IMR-90 (cell line): ENCODE measurements around the gene TRIM32. TPM values are rescaled to one million over a fixed set of nuclear protein-coding genes. Genes with fewer than 3 reads are reported as not detected.

Experiments
- ATAC-seq: fragments of 200-7000 bp; cut with Tn5 transposase; 2 replicates; pipeline ENCODE4 v1.9.1; 2020; ENCODE audit warnings: low read depth, mild to moderate bottlenecking, moderate library complexity
- BruUV-seq: library from RNA; stranded (reverse); fragments of 400-500 nt; replicated peaks from 2 replicates; lab custom pipeline; 2021; lab: Mats Ljungman, UMichigan
- CTCF ChIA-PET: fragments of 300-600 bp; formaldehyde crosslinking; extraction: SDS; loops from one replicate; lab custom pipeline; 2021; ENCODE audit warnings: antibody characterized with exemption; lab: Yijun Ruan, JAX
- POLR2A ChIA-PET: fragments of 300-600 bp; sonication (Branson Sonifier 250); formaldehyde crosslinking; loops from one replicate; lab custom pipeline; 2022; ENCODE audit warnings: antibody characterized with exemption; ENCODE audit not compliant: unreplicated experiment; lab: Charles Lee
- DNase-seq: peaks from one replicate; pipeline ENCODE4 v3.0.0; 2013
- H2AFZ ChIP-seq: replicated peaks from 2 replicates; pipeline ENCODE3; 2013; ENCODE audit warnings: low read length, mild to moderate bottlenecking; ENCODE audit not compliant: poor library complexity
- H2AK5ac ChIP-seq: 2 replicates; pipeline ENCODE4 v1.6.1; 2013; ENCODE audit warnings: low read depth, low read length, inconsistent platforms
- H2AK9ac ChIP-seq: replicated peaks from 2 replicates; pipeline ENCODE3; 2013; ENCODE audit warnings: mild to moderate bottlenecking, low read depth, low read length, moderate library complexity; ENCODE audit not compliant: poor library complexity
- H2BK120ac ChIP-seq: 2 replicates; pipeline ENCODE4 v1.6.1; 2013; ENCODE audit warnings: low read depth, low read length, inconsistent platforms
- H2BK15ac ChIP-seq: 3 replicates; pipeline ENCODE4 v1.6.1; 2013; ENCODE audit warnings: low read depth, low read length, inconsistent platforms
- H2BK20ac ChIP-seq: 2 replicates; pipeline ENCODE4 v1.6.1; 2013; ENCODE audit warnings: low read depth, mild to moderate bottlenecking, inconsistent platforms, low read length, moderate library complexity
- H2BK5ac ChIP-seq: 2 replicates; pipeline ENCODE4 v1.6.1; 2013; ENCODE audit warnings: mild to moderate bottlenecking, low read depth, low read length, inconsistent platforms; ENCODE audit not compliant: poor library complexity, severe bottlenecking
- H3K14ac ChIP-seq: replicated peaks from 2 replicates; pipeline ENCODE4 v1.6.1; 2013; ENCODE audit warnings: low read depth, low read length, inconsistent platforms
- H3K18ac ChIP-seq: 2 replicates; pipeline ENCODE4 v1.6.1; 2013; ENCODE audit warnings: low read depth, low read length, control low read depth
- H3K23ac ChIP-seq: 2 replicates; pipeline ENCODE4 v1.6.1; 2013; ENCODE audit warnings: low read depth, low read length, inconsistent platforms
- H3K27ac ChIP-seq: 2 replicates; pipeline ENCODE4 v1.5.1; 2013; ENCODE audit warnings: mild to moderate bottlenecking, control low read depth, low read length; ENCODE audit not compliant: insufficient read depth
- H3K27me3 ChIP-seq: 2 replicates; pipeline ENCODE4 v1.6.1; 2013; ENCODE audit warnings: low read length; ENCODE audit not compliant: control insufficient read depth, insufficient read depth
- H3K36me3 ChIP-seq: 2 replicates; pipeline ENCODE4 v1.6.1; 2013; ENCODE audit warnings: low read length, mixed read lengths; ENCODE audit not compliant: control insufficient read depth, insufficient read depth
- H3K4ac ChIP-seq: 2 replicates; pipeline ENCODE4 v1.6.1; 2013; ENCODE audit warnings: low read depth, low read length, inconsistent platforms
- H3K4me1 ChIP-seq: 2 replicates; pipeline ENCODE4 v1.6.1; 2013; ENCODE audit warnings: low read length, mixed read lengths; ENCODE audit not compliant: control insufficient read depth, insufficient read depth
- H3K4me2 ChIP-seq: 2 replicates; pipeline ENCODE4 v1.6.1; 2013; ENCODE audit warnings: low read depth, mild to moderate bottlenecking, control low read depth, low read length, moderate library complexity
- H3K4me3 ChIP-seq: 2 replicates; pipeline ENCODE4 v1.5.1; 2013; ENCODE audit warnings: low read depth, mild to moderate bottlenecking, control low read depth, low read length, moderate library complexity; ENCODE audit not compliant: insufficient read depth
- H3K56ac ChIP-seq: 2 replicates; pipeline ENCODE4 v1.6.1; 2013; ENCODE audit warnings: low read length, inconsistent platforms; ENCODE audit not compliant: insufficient read depth; ENCODE audit errors: extremely low read depth
- H3K79me1 ChIP-seq, 2 experiments: 2 replicates each; pipeline ENCODE4 v1.6.1; 2013; ENCODE audit warnings: low read length in 2 of 2, inconsistent platforms in 1 of 2, low read depth in 1 of 2
- H3K9ac ChIP-seq: 2 replicates; pipeline ENCODE4 v1.6.1; 2013; ENCODE audit warnings: low read depth, low read length, control low read depth
- H3K9me1 ChIP-seq: 2 replicates; pipeline ENCODE4 v1.6.1; 2013; ENCODE audit warnings: low read length, inconsistent platforms; ENCODE audit not compliant: insufficient read depth
- H3K9me3 ChIP-seq: 2 replicates; pipeline ENCODE4 v1.6.1; 2013; ENCODE audit warnings: low read length; ENCODE audit not compliant: control insufficient read depth, insufficient read depth
- H4K20me1 ChIP-seq: 2 replicates; pipeline ENCODE4 v1.6.1; 2013; ENCODE audit warnings: low read length, inconsistent platforms; ENCODE audit not compliant: insufficient read depth
- H4K5ac ChIP-seq: 2 replicates; pipeline ENCODE4 v1.6.1; 2013; ENCODE audit warnings: mild to moderate bottlenecking, low read depth, low read length, control low read depth
- H4K8ac ChIP-seq, 2 experiments: 2 replicates each; pipeline ENCODE4 v1.6.1; 2013; ENCODE audit warnings: low read depth in 2 of 2, low read length in 2 of 2, control low read depth in 1 of 2, inconsistent platforms in 1 of 2
- H4K91ac ChIP-seq: 2 replicates; pipeline ENCODE4 v1.6.1; 2013; ENCODE audit warnings: low read depth, low read length, inconsistent platforms; ENCODE audit not compliant: insufficient read depth
- BHLHE40 ChIP-seq: fragments of 150-350 bp; IDR thresholded peaks from 2 replicates; pipeline ENCODE4 v1.6.1; 2016; ENCODE audit warnings: mild to moderate bottlenecking, low read depth, low read length
- CEBPB ChIP-seq: IDR thresholded peaks from 2 replicates; pipeline ENCODE4 v1.6.1; 2012; ENCODE audit warnings: low read depth, low read length, improper control_type of control experiment
- CHD1 ChIP-seq: IDR thresholded peaks from 2 replicates; pipeline ENCODE4 v1.6.1; 2012; ENCODE audit warnings: low read depth, low read length, improper control_type of control experiment
- FOS ChIP-seq: fragments of 150-350 bp; IDR thresholded peaks from 2 replicates; pipeline ENCODE4 v1.6.1; 2016; ENCODE audit warnings: low read depth, low read length
- MAFK ChIP-seq: IDR thresholded peaks from 2 replicates; pipeline ENCODE4 v1.6.1; 2012; ENCODE audit warnings: low read depth, low read length, improper control_type of control experiment
- MAZ ChIP-seq: IDR thresholded peaks from 2 replicates; pipeline ENCODE4 v1.6.1; 2012; ENCODE audit warnings: low read depth, mild to moderate bottlenecking, low read length, improper control_type of control experiment, moderate library complexity, borderline replicate concordance
- MXI1 ChIP-seq: IDR thresholded peaks from 2 replicates; pipeline ENCODE4 v1.6.1; 2012; ENCODE audit warnings: low read depth, mild to moderate bottlenecking, low read length, moderate library complexity, borderline replicate concordance
- NFE2L2 ChIP-seq: fragments of 150-350 bp; IDR thresholded peaks from 2 replicates; pipeline ENCODE4 v1.6.1; 2016; ENCODE audit warnings: low read depth, mild to moderate bottlenecking, low read length
- POLR2A ChIP-seq: IDR thresholded peaks from 2 replicates; pipeline ENCODE4 v1.6.1; 2012; ENCODE audit warnings: mild to moderate bottlenecking, low read depth, low read length
- RAD21 ChIP-seq: IDR thresholded peaks from 2 replicates; pipeline ENCODE4 v1.6.1; 2012; ENCODE audit warnings: low read length, improper control_type of control experiment
- RCOR1 ChIP-seq: IDR thresholded peaks from 2 replicates; pipeline ENCODE4 v1.6.1; 2012; ENCODE audit warnings: mild to moderate bottlenecking, low read length, improper control_type of control experiment; ENCODE audit not compliant: insufficient replicate concordance
- RFX5 ChIP-seq: IDR thresholded peaks from 2 replicates; pipeline ENCODE4 v1.8.0; 2012; ENCODE audit warnings: low read depth, mild to moderate bottlenecking, low read length, moderate library complexity
- SMC3 ChIP-seq: fragments of 150-350 bp; IDR thresholded peaks from 2 replicates; pipeline ENCODE4 v1.6.1; 2016; ENCODE audit warnings: low read depth, mild to moderate bottlenecking, antibody characterized with exemption, low read length, moderate library complexity
- USF2 ChIP-seq: fragments of 150-350 bp; IDR thresholded peaks from 2 replicates; pipeline ENCODE4 v1.6.1; 2017; ENCODE audit warnings: mild to moderate bottlenecking, antibody characterized with exemption, low read length, low read depth
- WGBS, 2 experiments: methylation state at CpG; one replicate each; pipeline versions ENCODE4 v1.1.5 to v1.1.7; 2013; ENCODE audit warnings: missing lambda C conversion rate in 2 of 2; ENCODE audit not compliant: insufficient read length in 1 of 2; ENCODE audit errors: extremely low coverage in 2 of 2; 5-methylcytosine and 5-hydroxymethylcytosine counted together
- dilution Hi-C: fragments of 300-500 bp; cut with HindIII; formaldehyde crosslinking; loops from one replicate; pipeline ENCODE4 v1.14.3; 2018; ENCODE audit warnings: low sequenced_read_pairs; ENCODE audit not compliant: unreplicated experiment
- in situ Hi-C: fragments of 300-500 bp; cut with MboI; formaldehyde crosslinking; loops from 3 replicates; pipeline ENCODE4 v1.14.3; 2019; ENCODE audit warnings: low sequenced_read_pairs, inconsistent platforms, mixed read lengths
- intact Hi-C: fragments of 100-400 bp; cut with micrococcal nuclease; formaldehyde crosslinking; loops from 2 replicates; pipeline ENCODE4 v1.10.0; 2022
- polyA plus RNA-seq, 3 experiments: library from polyadenylated mRNA; depleted of rRNA; stranded (reverse); fragments of >200 nt; gene quantifications; 2 replicates each; pipeline ENCODE4 v1.2.3, GENCODE V29; 2012; ENCODE audit warnings: low replicate concordance in 1 of 3
- total RNA-seq: library from RNA; depleted of rRNA; stranded (reverse); fragments of >200 nt; gene quantifications from 2 replicates; pipeline ENCODE4 v1.2.3, GENCODE V29; 2012
- TF ChIP-seq, protein P1 (sequence below): conservative IDR thresholded peaks from 2 replicates; pipeline ENCODE4 v1.5.1; 2012; ENCODE audit warnings: mild to moderate bottlenecking, low read depth, low read length, improper control_type of control experiment

Gene TRIM32
- total and polyA plus RNA-seq, 2 of the 4 experiments (the other 2 are of a cell fraction): 12.8 to 31.0 TPM

DNA sequence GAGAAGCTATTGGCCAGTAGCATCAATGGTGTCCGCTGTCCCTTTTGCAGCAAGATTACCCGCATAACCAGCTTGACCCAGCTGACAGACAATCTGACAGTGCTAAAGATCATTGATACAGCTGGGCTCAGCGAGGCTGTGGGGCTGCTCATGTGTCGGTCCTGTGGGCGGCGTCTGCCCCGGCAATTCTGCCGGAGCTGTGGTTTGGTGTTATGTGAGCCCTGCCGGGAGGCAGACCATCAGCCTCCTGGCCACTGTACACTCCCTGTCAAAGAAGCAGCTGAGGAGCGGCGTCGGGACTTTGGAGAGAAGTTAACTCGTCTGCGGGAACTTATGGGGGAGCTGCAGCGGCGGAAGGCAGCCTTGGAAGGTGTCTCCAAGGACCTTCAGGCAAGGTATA, 10.8 kb downstream of the TRIM32 start:
- DNase-seq: no peak
- WGBS, 2 experiments: 100% methylated on average over 4 of the region's 16 CpGs; no CpG with 5 or more reads in 1 of the 2 experiments
- no peak overlapping the region for H3K9ac ChIP-seq
- peaks cover 14% of the 10 kb centered on the region for H3K4me1 ChIP-seq
- H3K36me3 ChIP-seq: peaks cover 25% of the 10 kb centered on the region
- no peaks in the 10 kb centered on the region for H3K27me3 ChIP-seq
- H2BK20ac ChIP-seq: peak overlapping the region; percentile 11; the same call in 1 of the 2 replicates
- BruUV-seq: no TSS peak
- peaks cover 45 to 74% of the 10 kb centered on the region in 2 experiments; a peak in 3 of 4 replicates for H3K79me1 ChIP-seq
- no peak overlapping the region for H3K4me3 ChIP-seq
- H3K9me1 ChIP-seq: peaks cover 23% of the 10 kb centered on the region
- H3K23ac ChIP-seq: no peak overlapping the region; the same call in 1 of the 2 replicates
- H3K56ac ChIP-seq: no peak overlapping the region
- no peak overlapping the region for H3K18ac ChIP-seq
- H2BK15ac ChIP-seq: no peak overlapping the region
- no peaks in the 10 kb centered on the region for H3K9me3 ChIP-seq
- no peak overlapping the region for H3K27ac ChIP-seq
- H4K20me1 ChIP-seq: peaks cover 72% of the 10 kb centered on the region
- no peak overlapping the region for H3K4me2 ChIP-seq
- H4K91ac ChIP-seq: peak overlapping the region; percentile 7; the same call in 1 of the 2 replicates
- peak overlapping the region; percentile 49; the same call in 1 of the 2 replicates for H2BK120ac ChIP-seq
- ATAC-seq: no peak
- no peak for TF ChIP-seq MAFK
- no peak for TF ChIP-seq POLR2A
- TF ChIP-seq BHLHE40: no peak
- TF ChIP-seq CEBPB: no peak
- TF ChIP-seq CHD1: no peak
- TF ChIP-seq MAZ: no peak
- TF ChIP-seq RFX5: no peak
- no peak for TF ChIP-seq FOS
- no peak for TF ChIP-seq USF2
- TF ChIP-seq SMC3: no peak
- no peak for TF ChIP-seq NFE2L2
- TF ChIP-seq MXI1: no peak
- TF ChIP-seq RAD21: no peak
- no peak for TF ChIP-seq RCOR1
- TF ChIP-seq, protein P1, sequence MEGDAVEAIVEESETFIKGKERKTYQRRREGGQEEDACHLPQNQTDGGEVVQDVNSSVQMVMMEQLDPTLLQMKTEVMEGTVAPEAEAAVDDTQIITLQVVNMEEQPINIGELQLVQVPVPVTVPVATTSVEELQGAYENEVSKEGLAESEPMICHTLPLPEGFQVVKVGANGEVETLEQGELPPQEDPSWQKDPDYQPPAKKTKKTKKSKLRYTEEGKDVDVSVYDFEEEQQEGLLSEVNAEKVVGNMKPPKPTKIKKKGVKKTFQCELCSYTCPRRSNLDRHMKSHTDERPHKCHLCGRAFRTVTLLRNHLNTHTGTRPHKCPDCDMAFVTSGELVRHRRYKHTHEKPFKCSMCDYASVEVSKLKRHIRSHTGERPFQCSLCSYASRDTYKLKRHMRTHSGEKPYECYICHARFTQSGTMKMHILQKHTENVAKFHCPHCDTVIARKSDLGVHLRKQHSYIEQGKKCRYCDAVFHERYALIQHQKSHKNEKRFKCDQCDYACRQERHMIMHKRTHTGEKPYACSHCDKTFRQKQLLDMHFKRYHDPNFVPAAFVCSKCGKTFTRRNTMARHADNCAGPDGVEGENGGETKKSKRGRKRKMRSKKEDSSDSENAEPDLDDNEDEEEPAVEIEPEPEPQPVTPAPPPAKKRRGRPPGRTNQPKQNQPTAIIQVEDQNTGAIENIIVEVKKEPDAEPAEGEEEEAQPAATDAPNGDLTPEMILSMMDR: no peak
- no peak overlapping the region for H2BK5ac ChIP-seq
- H2AK5ac ChIP-seq: peak overlapping the region; percentile 52; the same call in 1 of the 2 replicates
- H4K8ac ChIP-seq: no peak overlapping the region
- ChIA-PET CTCF (no interaction called here), POLR2A (no interaction called here)
- H2AFZ ChIP-seq: no peak overlapping the region
- H4K5ac ChIP-seq: no peak overlapping the region
- H3K14ac ChIP-seq: no peak overlapping the region
- H2AK9ac ChIP-seq: no peak overlapping the region
- intact Hi-C loops (no loop called here), dilution Hi-C loops (no loop called here), in situ Hi-C loops (no loop called here)
- peak overlapping the region; percentile 57 for H3K4ac ChIP-seq
